B cell (primary cell): Measurements from ENCODE around the gene ZNF592. TPM values are rescaled to one million over a fixed set of nuclear protein-coding genes. Genes with fewer than 3 reads are reported as not detected.
"Not testable (repeated sequence)": the region's sequence is repeated elsewhere in the genome, so short reads cannot be mapped to it uniquely, and the experiment has no call there.

Source experiments
- ATAC-seq: fragments of 200-7000 bp; cut with Tn5 transposase; one replicate; pipeline ENCODE4 v1.10.0; 2021; ENCODE audit warnings: low read depth, mild to moderate bottlenecking, moderate number of reproducible peaks, moderate library complexity
- CTCF ChIA-PET: fragments of 350-600 bp; sonication (Branson Sonifier 250); formaldehyde crosslinking; loops from one replicate; lab custom pipeline; 2021; ENCODE audit warnings: antibody characterized with exemption, inconsistent platforms; lab: Charles Lee
- POLR2A ChIA-PET: fragments of 350-600 bp; sonication (Branson Sonifier 250); formaldehyde crosslinking; loops from one replicate; lab custom pipeline; 2021; ENCODE audit warnings: antibody characterized with exemption; lab: Charles Lee
- DNase-seq: peaks from one replicate; pipeline ENCODE4 v3.0.0; 2013
- H2AFZ ChIP-seq: 2 replicates; pipeline ENCODE4 v1.6.1; 2012; ENCODE audit warnings: mild to moderate bottlenecking, low read depth, low read length; ENCODE audit not compliant: insufficient read depth, poor library complexity, severe bottlenecking
- H3K27ac ChIP-seq, 2 donors: 1 replicate in 1 of 2; 2 replicates in 1 of 2; pipeline ENCODE4 v1.5.1; 2012 to 2013; ENCODE audit warnings: low read length in 2 of 2, mild to moderate bottlenecking in 2 of 2, moderate library complexity in 1 of 2
- H3K27me3 ChIP-seq, 4 experiments: fragments of 200-600 bp in 1 of 4; sonication (generic) in 1 of 4; replicated peaks in 1 of 4; 1 replicate in 2 of 4; 2 replicates in 2 of 4; pipeline versions ENCODE4 v1.6.1 to v1.7.0; 2013 to 2016; ENCODE audit warnings: low read length in 3 of 4, mild to moderate bottlenecking in 2 of 4, mixed read lengths in 1 of 4, moderate library complexity in 1 of 4; ENCODE audit not compliant: insufficient read depth in 4 of 4, control insufficient read depth in 3 of 4; ENCODE audit errors: control extremely low read depth in 1 of 4
- H3K36me3 ChIP-seq, 2 experiments: replicated peaks in 1 of 2; 1 replicate in 1 of 2; 2 replicates in 1 of 2; pipeline versions ENCODE4 v1.6.1 to v1.7.1; 2013; ENCODE audit warnings: low read length in 1 of 2; ENCODE audit not compliant: insufficient read depth in 2 of 2, control insufficient read depth in 1 of 2; ENCODE audit errors: control extremely low read depth in 1 of 2, extremely low read depth in 1 of 2
- H3K4me1 ChIP-seq, 2 donors: fragments of 200-600 bp in 1 of 2; sonication (generic) in 1 of 2; 1 replicate in 1 of 2; 2 replicates in 1 of 2; pipeline versions ENCODE4 v1.5.1 to v1.6.1; 2013 to 2017; ENCODE audit warnings: low read length in 2 of 2; ENCODE audit not compliant: control insufficient read depth in 2 of 2, insufficient read depth in 2 of 2
- H3K4me2 ChIP-seq: replicated peaks from 2 replicates; pipeline ENCODE3; 2012; ENCODE audit warnings: mild to moderate bottlenecking, low read depth, low read length; ENCODE audit not compliant: poor library complexity, severe bottlenecking
- H3K4me3 ChIP-seq, 5 experiments: fragments of 200-600 bp in 1 of 5; sonication (generic) in 1 of 5; 1 replicate in 3 of 5; 2 replicates in 2 of 5; pipeline versions ENCODE4 v1.5.1 to v1.7.0; 2011 to 2016; ENCODE audit warnings: low read length in 4 of 5, mild to moderate bottlenecking in 4 of 5, low read depth in 2 of 5, control low read depth in 1 of 5, moderate library complexity in 1 of 5; ENCODE audit not compliant: insufficient read depth in 1 of 5; ENCODE audit errors: control extremely low read depth in 1 of 5, extremely low read depth in 1 of 5
- H3K79me2 ChIP-seq: fragments of 200-600 bp; sonication (generic); one replicate; pipeline ENCODE4 v1.6.0; 2016; ENCODE audit warnings: low read length; ENCODE audit not compliant: control insufficient read depth, insufficient read depth
- H3K9ac ChIP-seq: fragments of 200-600 bp; sonication (generic); 2 replicates; pipeline ENCODE4 v1.6.1; 2017; ENCODE audit warnings: mild to moderate bottlenecking, low read length, moderate library complexity
- H3K9me3 ChIP-seq, 3 donors: one replicate each; pipeline versions ENCODE4 v1.6.1 to v1.7.1; 2013; ENCODE audit warnings: low read length in 2 of 3; ENCODE audit not compliant: control insufficient read depth in 2 of 3, insufficient read depth in 1 of 3; ENCODE audit errors: control extremely low read depth in 1 of 3
- H4K20me1 ChIP-seq: 2 replicates; pipeline ENCODE4 v1.6.0; 2012; ENCODE audit warnings: mild to moderate bottlenecking, low read length; ENCODE audit not compliant: insufficient read depth, control insufficient read depth, poor library complexity, severe bottlenecking
- H3K27ac Mint-ChIP-seq: one replicate; pipeline ENCODE4 v1.8.0; 2021; ENCODE audit warnings: mixed read lengths
- H3K27me3 Mint-ChIP-seq: one replicate; pipeline ENCODE4 v1.8.0; 2021; ENCODE audit warnings: mixed read lengths
- H3K4me1 Mint-ChIP-seq: one replicate; pipeline ENCODE4 v1.8.0; 2021; ENCODE audit warnings: mixed read lengths
- H3K4me3 Mint-ChIP-seq: one replicate; pipeline ENCODE4 v1.8.0; 2021; ENCODE audit warnings: mixed read lengths
- H3K9me3 Mint-ChIP-seq: one replicate; pipeline ENCODE4 v1.8.0; 2022; ENCODE audit warnings: mixed read lengths; ENCODE audit not compliant: insufficient read depth
- EZH2 ChIP-seq: IDR thresholded peaks from 2 replicates; pipeline ENCODE4 v1.6.1; 2012; ENCODE audit warnings: borderline replicate concordance, low read depth, mild to moderate bottlenecking, moderate library complexity, low read length; ENCODE audit not compliant: insufficient read depth, poor library complexity, severe bottlenecking
- WGBS: methylation state at CpG from one replicate; pipeline ENCODE4 v1.1.5; 2013; ENCODE audit warnings: missing lambda C conversion rate; ENCODE audit not compliant: insufficient coverage; 5-methylcytosine and 5-hydroxymethylcytosine counted together
- intact Hi-C: fragments of 100-400 bp; cut with micrococcal nuclease; formaldehyde crosslinking; loops from one replicate; pipeline ENCODE4 v1.10.0; 2022
- polyA plus RNA-seq: library from polyadenylated mRNA; depleted of rRNA; stranded (reverse); fragments of >200 nt; gene quantifications from 2 replicates; pipeline ENCODE4 v1.2.3, GENCODE V29; 2012
- total RNA-seq, 2 donors: library from RNA; stranded (reverse); fragments of 120-200 nt in 1 of 2; gene quantifications; 1 replicate in 1 of 2; 2 replicates in 1 of 2; pipeline versions ENCODE4 v1.2.3 to v1.2.4, GENCODE V29; 2013 to 2022
- TF ChIP-seq, protein P1 (sequence below): fragments of 200-600 bp; IDR thresholded peaks from one replicate; pipeline ENCODE4 v1.8.0; 2022; ENCODE audit warnings: antibody characterized with exemption, mild to moderate bottlenecking

The ZNF592 gene
- total and polyA plus RNA-seq, 2 donors (not counting 1 experiment from before 2014, with no cell fraction given), result 35.8 to 64.4 TPM

DNA sequence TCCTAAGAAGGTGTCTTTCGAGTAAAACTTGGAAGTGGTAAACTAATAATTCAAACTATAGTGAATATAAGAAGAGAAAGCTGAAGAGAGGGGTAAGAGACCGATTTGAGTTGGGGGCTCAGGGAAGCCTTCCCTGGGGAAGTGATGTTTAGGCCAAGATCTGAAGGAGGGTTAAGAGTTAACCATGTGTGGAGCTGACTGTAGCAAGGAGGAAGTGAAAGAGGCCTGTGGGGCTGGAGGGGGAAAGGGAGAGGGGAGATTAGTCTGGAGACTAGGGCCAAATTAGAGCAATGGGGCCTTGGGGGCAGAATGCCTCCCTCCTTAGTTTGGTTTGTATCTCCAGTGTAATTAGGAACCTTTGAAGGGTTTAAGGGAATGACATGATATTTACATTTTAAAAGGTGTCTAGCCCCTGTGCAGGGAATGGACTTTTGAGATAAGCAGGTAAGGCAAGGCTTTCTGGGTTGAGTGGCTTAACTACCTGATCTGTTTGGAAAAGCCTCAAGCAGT, 2.2 kb downstream of the ZNF592 start:
- TF ChIP-seq EZH2, result no peak
- TF ChIP-seq, protein P1, sequence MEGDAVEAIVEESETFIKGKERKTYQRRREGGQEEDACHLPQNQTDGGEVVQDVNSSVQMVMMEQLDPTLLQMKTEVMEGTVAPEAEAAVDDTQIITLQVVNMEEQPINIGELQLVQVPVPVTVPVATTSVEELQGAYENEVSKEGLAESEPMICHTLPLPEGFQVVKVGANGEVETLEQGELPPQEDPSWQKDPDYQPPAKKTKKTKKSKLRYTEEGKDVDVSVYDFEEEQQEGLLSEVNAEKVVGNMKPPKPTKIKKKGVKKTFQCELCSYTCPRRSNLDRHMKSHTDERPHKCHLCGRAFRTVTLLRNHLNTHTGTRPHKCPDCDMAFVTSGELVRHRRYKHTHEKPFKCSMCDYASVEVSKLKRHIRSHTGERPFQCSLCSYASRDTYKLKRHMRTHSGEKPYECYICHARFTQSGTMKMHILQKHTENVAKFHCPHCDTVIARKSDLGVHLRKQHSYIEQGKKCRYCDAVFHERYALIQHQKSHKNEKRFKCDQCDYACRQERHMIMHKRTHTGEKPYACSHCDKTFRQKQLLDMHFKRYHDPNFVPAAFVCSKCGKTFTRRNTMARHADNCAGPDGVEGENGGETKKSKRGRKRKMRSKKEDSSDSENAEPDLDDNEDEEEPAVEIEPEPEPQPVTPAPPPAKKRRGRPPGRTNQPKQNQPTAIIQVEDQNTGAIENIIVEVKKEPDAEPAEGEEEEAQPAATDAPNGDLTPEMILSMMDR, result no peak
- Histone ChIP-seq H2AFZ (no peak overlapping the region), H3K4me2 (peak overlapping the region; percentile 80), H3K27me3 (no peaks in the 10 kb centered on the region), H3K79me2 (peaks cover 89% of the 10 kb centered on the region), H4K20me1 (peaks cover 67% of the 10 kb centered on the region), H3K36me3 (peaks cover 0 to 5% of the 10 kb centered on the region in 2 experiments), H3K4me3 (peak overlapping the region; percentile 3 to 79 (median 41)), H3K27ac (peak overlapping the region; percentile 39 to 91), H3K4me1 (peaks cover 55 to 68% of the 10 kb centered on the region in 2 donors), H3K9ac (peak overlapping the region; percentile 70), H3K9me3 (no peaks in the 10 kb centered on the region)
- DNase-seq, result peak; percentile 79
- 0% methylated on average over 1 of the region's 2 CpGs for WGBS
- Mint-ChIP-seq H3K4me3 (peak overlapping the region; percentile 97), H3K27me3 (no peaks in the 10 kb centered on the region), H3K9me3 (no peaks in the 10 kb centered on the region), H3K4me1 (peaks cover 70% of the 10 kb centered on the region), H3K27ac (peak overlapping the region; percentile 83)
- ChIA-PET CTCF (interaction anchor here (0.8 to 2.7 kb wide), 10 partner anchors 29 to 180 kb away, joined by 3 to 33 read pairs (median 3); partner anchors contain the start of genes SEC11A and WDR73), POLR2A (interaction anchor here (0.6 to 4.8 kb wide), 3 partner anchors 15 to 35 kb away, joined by 4 to 49 read pairs (median 6); partner anchors contain the start of gene SEC11A)
- intact Hi-C loops, result loop anchor here (2.0 kb wide), 1 partner anchor 152 kb away; no protein-coding TSS in a partner anchor
- peak; percentile 16 for ATAC-seq

DNA sequence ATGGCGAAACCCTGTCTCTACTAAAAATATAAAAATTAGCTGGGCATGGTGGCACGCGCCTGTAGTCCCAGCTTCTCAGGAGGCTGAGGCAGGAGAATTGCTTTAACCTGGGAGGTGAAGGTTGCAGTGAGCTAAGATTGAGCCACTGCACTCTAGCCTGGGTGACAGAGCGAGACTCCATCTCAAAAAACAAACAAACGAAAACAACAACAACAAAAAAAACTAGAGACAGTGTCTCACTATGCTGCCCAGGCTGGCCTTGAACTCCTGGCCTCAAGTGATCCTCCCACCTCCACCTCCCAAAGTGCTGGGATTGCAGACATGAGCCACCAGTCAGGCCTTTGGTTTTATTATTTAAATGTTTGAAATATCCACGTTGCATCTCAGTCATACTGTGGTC, 3.3 kb downstream of the ZNF592 start:
- H3K9ac ChIP-seq, H3K9me3 Mint-ChIP-seq, H3K27me3 ChIP-seq, ATAC-seq, H3K27me3 Mint-ChIP-seq, H3K4me3 ChIP-seq, H3K27ac Mint-ChIP-seq, H2AFZ ChIP-seq, H3K36me3 ChIP-seq, H3K9me3 ChIP-seq, DNase-seq: not testable (repeated sequence)
- H3K79me2 ChIP-seq, result peaks cover 91% of the 10 kb centered on the region
- H4K20me1 ChIP-seq, result peaks cover 78% of the 10 kb centered on the region
- intact Hi-C loops, result loop anchor here (2.0 kb wide), 1 partner anchor 153 kb away; no protein-coding TSS in a partner anchor
- Mint-ChIP-seq H3K4me1 (peaks cover 70% of the 10 kb centered on the region), H3K4me3 (peak overlapping the region; percentile 18)
- ChIA-PET CTCF (interaction anchor here (0.6 to 1.5 kb wide), 2 partner anchors 31 to 164 kb away, joined by 3 to 4 read pairs; no protein-coding TSS in a partner anchor), POLR2A (interaction anchor here (1.2 kb wide), 1 partner anchor 35 kb away, joined by 5 read pairs; the partner anchor contains the start of gene SEC11A)
- 96% methylated on average over 3 of the region's 6 CpGs for WGBS
- H3K27ac ChIP-seq, result peak overlapping the region in 1 of 2 donors; percentile 91
- peaks cover 58 to 70% of the 10 kb centered on the region in 2 donors for H3K4me1 ChIP-seq
- peak overlapping the region; percentile 1 for H3K4me2 ChIP-seq
